WERI-Rb-1 (cell line): ENCODE measurements around the gene TRUB2.

Source experiments
- DNase-seq: peaks from one replicate; pipeline ENCODE4 v3.0.0-alpha.2; 2020
- H3K27ac ChIP-seq: fragments of 250-450 bp; sonication (Bioruptor Pico); 2 replicates; pipeline ENCODE4 v1.5.1; 2020; ENCODE audit warnings: mild to moderate bottlenecking, moderate library complexity
- H3K27me3 ChIP-seq: fragments of 250-450 bp; sonication (Bioruptor Pico); 2 replicates; pipeline ENCODE4 v1.5.1; 2021; ENCODE audit warnings: mild to moderate bottlenecking, low read depth, moderate library complexity; ENCODE audit not compliant: insufficient read depth, severe bottlenecking
- H3K36me3 ChIP-seq: fragments of 250-450 bp; sonication (Bioruptor Pico); 2 replicates; pipeline ENCODE4 v1.5.1; 2020; ENCODE audit warnings: mild to moderate bottlenecking, moderate library complexity
- H3K4me3 ChIP-seq: 2 replicates; pipeline ENCODE4 v1.5.1; 2011; ENCODE audit warnings: low read depth, mild to moderate bottlenecking, control low read depth, low read length
- H3K9me3 ChIP-seq: fragments of 250-450 bp; sonication (Bioruptor Pico); 2 replicates; pipeline ENCODE4 v1.5.1; 2021; ENCODE audit warnings: mild to moderate bottlenecking, moderate library complexity; ENCODE audit not compliant: severe bottlenecking
- TF ChIP-seq, protein P1 (sequence below): IDR thresholded peaks from 2 replicates; pipeline ENCODE4 v1.5.1; 2011; ENCODE audit warnings: low read depth, mild to moderate bottlenecking, control low read depth, inconsistent platforms, low read length

TRUB2 gene

DNA sequence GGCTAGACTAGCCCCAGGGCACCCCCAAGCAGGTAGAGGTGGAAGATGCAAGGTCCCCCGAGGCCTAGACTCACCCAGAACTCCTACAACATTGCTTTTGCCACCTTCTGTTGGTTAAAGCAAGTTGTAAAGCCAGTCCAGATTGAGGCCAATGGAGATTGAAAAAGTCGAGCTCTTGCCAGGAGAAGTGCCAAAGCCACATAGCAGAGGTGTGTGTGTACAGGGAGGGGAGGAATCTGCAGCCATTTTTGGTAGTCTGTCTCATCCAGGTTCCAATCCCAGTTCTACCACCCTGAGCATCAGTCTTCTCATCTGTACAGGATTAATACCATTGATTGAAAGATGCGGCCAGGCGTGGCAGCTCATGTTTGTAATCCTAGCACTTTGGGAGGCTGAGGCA is 36.6 kb upstream of the TRUB2 start:
- Histone ChIP-seq H3K36me3 (peaks cover 36% of the 10 kb centered on the region), H3K27me3 (no peaks in the 10 kb centered on the region), H3K4me3 (no peak overlapping the region), H3K9me3 (peaks cover 2% of the 10 kb centered on the region), H3K27ac (no peak overlapping the region; the same call in 1 of the 2 replicates)
- TF ChIP-seq, protein P1, sequence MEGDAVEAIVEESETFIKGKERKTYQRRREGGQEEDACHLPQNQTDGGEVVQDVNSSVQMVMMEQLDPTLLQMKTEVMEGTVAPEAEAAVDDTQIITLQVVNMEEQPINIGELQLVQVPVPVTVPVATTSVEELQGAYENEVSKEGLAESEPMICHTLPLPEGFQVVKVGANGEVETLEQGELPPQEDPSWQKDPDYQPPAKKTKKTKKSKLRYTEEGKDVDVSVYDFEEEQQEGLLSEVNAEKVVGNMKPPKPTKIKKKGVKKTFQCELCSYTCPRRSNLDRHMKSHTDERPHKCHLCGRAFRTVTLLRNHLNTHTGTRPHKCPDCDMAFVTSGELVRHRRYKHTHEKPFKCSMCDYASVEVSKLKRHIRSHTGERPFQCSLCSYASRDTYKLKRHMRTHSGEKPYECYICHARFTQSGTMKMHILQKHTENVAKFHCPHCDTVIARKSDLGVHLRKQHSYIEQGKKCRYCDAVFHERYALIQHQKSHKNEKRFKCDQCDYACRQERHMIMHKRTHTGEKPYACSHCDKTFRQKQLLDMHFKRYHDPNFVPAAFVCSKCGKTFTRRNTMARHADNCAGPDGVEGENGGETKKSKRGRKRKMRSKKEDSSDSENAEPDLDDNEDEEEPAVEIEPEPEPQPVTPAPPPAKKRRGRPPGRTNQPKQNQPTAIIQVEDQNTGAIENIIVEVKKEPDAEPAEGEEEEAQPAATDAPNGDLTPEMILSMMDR: no peak
- DNase-seq: no peak

DNA sequence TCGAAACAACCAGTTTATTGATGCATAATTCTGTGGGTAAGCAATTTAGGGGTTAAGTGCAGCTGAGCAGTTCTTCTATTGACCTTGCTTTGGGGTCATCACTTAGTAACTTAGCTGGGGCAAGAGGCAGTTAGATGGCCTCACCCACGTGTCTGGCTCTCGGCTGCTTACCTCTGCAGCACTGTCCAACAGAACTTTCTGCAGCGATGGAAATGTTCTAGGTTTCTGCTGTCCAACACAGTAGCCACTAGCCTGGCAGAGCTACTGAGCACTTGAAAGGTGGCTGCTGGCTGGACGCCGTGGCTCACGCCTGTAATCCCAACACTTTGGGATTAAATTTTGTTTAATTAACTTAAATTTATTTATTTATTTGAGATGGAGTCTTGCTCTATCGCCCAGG is 35.8 kb upstream of the TRUB2 start:
- Histone ChIP-seq H3K36me3 (peaks cover 39% of the 10 kb centered on the region), H3K27me3 (no peaks in the 10 kb centered on the region), H3K27ac (no peak overlapping the region), H3K9me3 (no peaks in the 10 kb centered on the region), H3K4me3 (no peak overlapping the region)
- no peak for DNase-seq
- TF ChIP-seq, protein P1: no peak

GRCh38 chr9:128355451-128355850 is 33.2 kb upstream of the TRUB2 start:
- peaks cover 53% of the 10 kb centered on the region for H3K36me3 ChIP-seq

GRCh38 chr9:128349772-128350171 is 27.5 kb upstream of the TRUB2 start:
- no peak overlapping the region for H3K27ac ChIP-seq
- no peak overlapping the region for H3K4me3 ChIP-seq
- TF ChIP-seq, protein P1: no peak
- H3K9me3 ChIP-seq: no peaks in the 10 kb centered on the region
- H3K27me3 ChIP-seq: no peaks in the 10 kb centered on the region
- no peak for DNase-seq
- peaks cover 75% of the 10 kb centered on the region for H3K36me3 ChIP-seq

More at GRCh38 chr9:128355451-128355850, 33.2 kb upstream of the TRUB2 start:
- no peak overlapping the region for H3K4me3 ChIP-seq
- no peaks in the 10 kb centered on the region for H3K27me3 ChIP-seq
- no peak overlapping the region for H3K27ac ChIP-seq
- no peak for DNase-seq
- H3K9me3 ChIP-seq: no peaks in the 10 kb centered on the region
- TF ChIP-seq, protein P1: no peak

DNA sequence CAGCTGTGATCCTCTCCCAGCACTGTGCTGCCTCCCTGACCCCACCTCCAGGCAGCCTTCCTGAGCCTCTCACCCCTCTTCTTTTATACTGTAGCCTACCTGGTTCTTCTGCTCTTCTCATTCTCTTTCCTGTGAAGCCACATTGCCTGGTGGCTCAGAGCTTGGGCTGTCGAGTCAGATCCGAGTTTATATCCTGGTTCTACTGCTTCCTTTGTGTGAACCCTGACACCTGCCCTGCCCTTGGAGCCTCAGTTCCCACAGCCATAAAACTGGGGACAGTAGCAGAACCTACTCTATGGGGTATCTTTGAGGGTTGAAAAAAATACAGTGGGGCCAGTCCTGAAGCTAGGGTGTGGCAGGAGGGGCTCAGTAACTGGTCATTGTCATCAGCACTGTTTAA is 26.9 kb upstream of the TRUB2 start:
- peaks cover 76% of the 10 kb centered on the region for H3K36me3 ChIP-seq
- no peak overlapping the region for H3K27ac ChIP-seq

More for the DNA sequence above, 26.9 kb upstream of the TRUB2 start:
- Histone ChIP-seq H3K4me3 (no peak overlapping the region), H3K27me3 (no peaks in the 10 kb centered on the region), H3K9me3 (no peaks in the 10 kb centered on the region)
- no peak for DNase-seq
- TF ChIP-seq, protein P1: no peak
